Measurements from ENCODE around the gene RPRD1A.

DNA sequence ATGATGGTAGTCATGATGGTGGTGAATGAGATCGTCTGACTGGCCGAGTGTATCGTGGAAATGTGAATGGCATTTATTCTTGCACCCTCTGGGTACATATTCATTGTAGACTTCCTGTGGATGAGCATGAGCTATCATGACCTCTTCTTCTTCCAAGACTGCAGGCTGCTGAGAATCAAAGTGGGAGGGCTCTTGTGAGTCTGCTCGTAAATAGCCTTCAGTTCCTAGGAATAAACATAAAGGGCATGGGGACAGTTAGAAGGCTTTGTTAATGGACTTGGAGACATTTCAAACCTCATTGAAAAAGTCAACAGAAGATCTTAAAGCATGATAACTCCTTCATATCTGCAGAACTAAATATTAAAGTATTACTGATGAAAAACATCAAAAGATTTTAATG is 46.9 kb upstream of the RPRD1A start:
- no peak for TF ChIP-seq POLR2A (IDR thresholded peaks at IDR 0.05; ENCODE audit: low read depth, low read length)
- TF ChIP-seq POLR2AphosphoS5 (IDR thresholded peaks at IDR 0.05; ENCODE audit: low read depth, low read length): no peak
- TF ChIP-seq TAF1 (IDR thresholded peaks at IDR 0.05; ENCODE audit: borderline replicate concordance, low read depth, low read length): no peak
